HCT116 (cell line): ENCODE results near the gene FSCN2. TPM values are rescaled to one million over a fixed set of nuclear protein-coding genes. Genes with fewer than 3 reads are reported as not detected.
A peak's percentile ranks its signal among the peaks of the same experiment; 100 is the strongest.

ENCODE experiments used
- ATAC-seq: fragments of 200-7000 bp; cut with Tn5 transposase; 2 replicates; pipeline ENCODE4 v1.9.1; 2020; ENCODE audit warnings: mild to moderate bottlenecking, moderate library complexity
- BruUV-seq: library from RNA; stranded (reverse); fragments of 400-500 nt; replicated peaks from 2 replicates; lab custom pipeline; 2021; lab: Mats Ljungman, UMichigan
- CTCF ChIA-PET: fragments of 300-600 bp; sonication (Branson Sonifier 250); formaldehyde crosslinking; loops from one replicate; lab custom pipeline; 2021; ENCODE audit warnings: antibody characterized with exemption; lab: Charles Lee
- POLR2A ChIA-PET: fragments of 300-600, 350-600 bp; sonication (Branson Sonifier 250); formaldehyde crosslinking; loops from one replicate; lab custom pipeline; 2021; ENCODE audit warnings: antibody characterized with exemption; lab: Charles Lee
- RAD21 ChIA-PET, 2 experiments: fragments of 300-600 bp; sonication (Branson Sonifier 250); formaldehyde crosslinking; loops; one replicate each; lab custom pipeline; 2023; ENCODE audit warnings: low total read pairs in 2 of 2; ENCODE audit not compliant: uncharacterized antibody in 2 of 2, unreplicated experiment in 2 of 2, low non-redundant PET in 1 of 2; lab: Charles Lee
- DNase-seq: peaks from one replicate; pipeline ENCODE4 v3.0.0-alpha.2; 2010; ENCODE audit warnings: low read depth, low spot score
- H2AFZ ChIP-seq: fragments of 200-600 bp; shearing (Covaris generic), sonication (generic); 2 replicates; pipeline ENCODE4 v1.6.1; 2017; ENCODE audit warnings: low read depth, mixed run types, mixed read lengths, antibody characterized with exemption, low read length; ENCODE audit not compliant: poor library complexity, severe bottlenecking
- H3K27ac ChIP-seq: 2 replicates; pipeline ENCODE4 v1.5.1; 2012; ENCODE audit warnings: low read depth, low read length
- H3K27me3 ChIP-seq: fragments of 200-600 bp; sonication (generic); 2 replicates; pipeline ENCODE4 v1.6.1; 2016; ENCODE audit warnings: mixed run types, low read length, mixed read lengths; ENCODE audit not compliant: insufficient read depth
- H3K36me3 ChIP-seq, 2 experiments: fragments of 200-500 bp in 1 of 2; fragments of 200-600 bp in 1 of 2; sonication (Bioruptor generic) in 1 of 2; sonication (generic) in 1 of 2; 2 replicates each; pipeline versions ENCODE4 v1.5.1 to v1.6.1; 2014 to 2016; ENCODE audit warnings: low read length in 2 of 2, inconsistent platforms in 1 of 2, mixed read lengths in 1 of 2, mixed run types in 1 of 2; ENCODE audit not compliant: insufficient read depth in 2 of 2, control insufficient read depth in 1 of 2
- H3K4me1 ChIP-seq, 2 experiments: fragments of 200-600 bp in 1 of 2; sonication (generic) in 1 of 2; 2 replicates each; pipeline versions ENCODE4 v1.5.1 to v1.6.1; 2012 to 2017; ENCODE audit warnings: low read length in 2 of 2, inconsistent platforms in 1 of 2, mild to moderate bottlenecking in 1 of 2, mixed read lengths in 1 of 2, mixed run types in 1 of 2, moderate library complexity in 1 of 2; ENCODE audit not compliant: insufficient read depth in 2 of 2, control insufficient read depth in 1 of 2
- H3K4me2 ChIP-seq: fragments of 200-600 bp; sonication (generic); 2 replicates; pipeline ENCODE4 v1.6.1; 2017; ENCODE audit warnings: mixed run types, low read length, mixed read lengths
- H3K4me3 ChIP-seq, 2 experiments: fragments of 200-600 bp in 1 of 2; sonication (generic) in 1 of 2; replicated peaks in 1 of 2; 2 replicates each; pipeline ENCODE4 v1.5.1; 2011 to 2016; ENCODE audit warnings: low read length in 2 of 2, control low read depth in 1 of 2, low read depth in 1 of 2, mild to moderate bottlenecking in 1 of 2, mixed read lengths in 1 of 2, mixed run types in 1 of 2
- H3K79me2 ChIP-seq: fragments of 200-600 bp; sonication (generic); 2 replicates; pipeline ENCODE4 v1.6.1; 2017; ENCODE audit warnings: mild to moderate bottlenecking, mixed run types, low read length, moderate library complexity, mixed read lengths; ENCODE audit not compliant: insufficient read depth
- H3K9ac ChIP-seq: fragments of 200-600 bp; sonication (generic); 2 replicates; pipeline ENCODE4 v1.6.1; 2016; ENCODE audit warnings: low read length, mixed read lengths
- H3K9me2 ChIP-seq: fragments of 200-600 bp; sonication (generic), shearing (Covaris generic); 2 replicates; pipeline ENCODE4 v1.6.1; 2017; ENCODE audit warnings: mixed run types, mild to moderate bottlenecking, moderate library complexity; ENCODE audit not compliant: insufficient read depth
- H3K9me3 ChIP-seq, 2 experiments: fragments of 200-500 bp in 1 of 2; fragments of 200-600 bp in 1 of 2; sonication (Bioruptor generic) in 1 of 2; sonication (generic) in 1 of 2; 2 replicates each; pipeline ENCODE4 v1.6.1; 2014 to 2017; ENCODE audit warnings: low read length in 2 of 2, mixed read lengths in 2 of 2, inconsistent platforms in 1 of 2, low read depth in 1 of 2, mild to moderate bottlenecking in 1 of 2, mixed run types in 1 of 2, moderate library complexity in 1 of 2; ENCODE audit not compliant: control insufficient read depth in 1 of 2, insufficient read depth in 1 of 2
- H4K20me1 ChIP-seq: fragments of 200-600 bp; sonication (generic), shearing (Covaris generic); 2 replicates; pipeline ENCODE4 v1.6.1; 2017; ENCODE audit warnings: mixed run types, mild to moderate bottlenecking, moderate library complexity; ENCODE audit not compliant: insufficient read depth
- ELF1 ChIP-seq: IDR thresholded peaks from 2 replicates; pipeline ENCODE4 v1.6.1; 2012; ENCODE audit warnings: low read depth, borderline replicate concordance
- JUND ChIP-seq: IDR thresholded peaks from 2 replicates; pipeline ENCODE4 v1.6.1; 2012
- MAX ChIP-seq: IDR thresholded peaks from 2 replicates; pipeline ENCODE4 v1.6.1; 2012
- POLR2AphosphoS5 ChIP-seq: IDR thresholded peaks from 2 replicates; pipeline ENCODE4 v1.6.1; 2011; ENCODE audit warnings: mild to moderate bottlenecking, low read depth, low read length, moderate library complexity
- YY1 ChIP-seq: IDR thresholded peaks from 2 replicates; pipeline ENCODE4 v1.6.1; 2011; ENCODE audit warnings: low read length, low read depth, moderate library complexity, mild to moderate bottlenecking; ENCODE audit not compliant: insufficient replicate concordance; ENCODE audit errors: extremely low read depth
- intact Hi-C: fragments of 100-400 bp; cut with micrococcal nuclease; formaldehyde crosslinking; loops from 2 replicates; pipeline ENCODE4 v1.10.0; 2022
- total RNA-seq: library from RNA; stranded (reverse); gene quantifications from one replicate; pipeline ENCODE4 v1.2.1, GENCODE V29; 2021; ENCODE audit not compliant: unreplicated experiment
- TF ChIP-seq, protein P1 (sequence below): IDR thresholded peaks from 2 replicates; pipeline ENCODE4 v1.6.1; 2011; ENCODE audit warnings: mild to moderate bottlenecking, low read length, moderate library complexity; ENCODE audit not compliant: insufficient replicate concordance; ENCODE audit errors: extremely low read depth

FSCN2 gene
- total RNA-seq, 1 experiment from 2014 or later = 10.1 TPM

DNA sequence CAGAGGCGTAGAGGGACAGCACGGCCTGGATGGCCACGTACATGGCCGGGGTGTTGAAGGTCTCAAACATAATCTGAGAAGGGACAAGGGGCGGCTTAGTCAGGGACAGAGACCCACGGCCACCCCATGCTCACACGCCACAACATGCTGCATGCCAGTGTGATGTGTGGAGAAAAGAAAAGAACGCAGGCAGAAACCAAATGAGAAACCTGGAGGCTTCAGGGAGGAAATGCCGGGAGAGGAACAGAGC is 16.7 kb upstream of the FSCN2 start (continued):
- TF ChIP-seq MAX = no peak

DNA sequence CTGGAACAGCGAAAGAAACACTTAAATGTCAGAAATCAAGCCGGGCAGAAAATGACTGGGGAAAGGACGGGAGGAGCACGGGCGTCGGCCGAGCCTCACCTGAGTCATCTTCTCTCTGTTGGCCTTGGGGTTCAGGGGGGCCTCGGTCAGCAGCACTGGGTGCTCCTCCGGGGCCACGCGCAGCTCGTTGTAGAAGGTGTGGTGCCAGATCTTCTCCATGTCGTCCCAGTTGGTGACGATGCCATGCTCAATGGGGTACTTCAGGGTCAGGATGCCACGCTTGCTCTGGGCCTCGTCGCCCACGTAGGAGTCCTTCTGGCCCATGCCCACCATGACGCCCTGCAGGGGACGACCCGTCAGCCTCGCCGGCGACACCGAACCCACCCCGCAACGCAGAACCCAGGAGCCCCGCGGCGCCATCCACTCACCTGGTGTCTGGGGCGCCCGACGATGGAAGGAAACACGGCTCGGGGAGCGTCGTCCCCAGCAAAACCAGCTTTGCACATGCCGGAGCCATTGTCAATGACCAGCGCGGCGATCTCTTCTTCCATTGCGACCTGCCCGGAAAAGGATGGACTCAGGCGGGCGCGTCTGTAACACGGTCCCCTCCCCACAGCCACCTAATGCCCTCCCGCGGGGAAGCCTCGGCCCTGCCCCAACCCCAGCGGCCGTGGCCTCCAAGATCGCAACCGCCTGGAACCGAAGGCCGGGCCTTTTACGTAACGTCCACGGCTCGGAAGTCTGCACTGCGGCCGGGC is 16.2 kb upstream of the FSCN2 start:
- H3K9ac ChIP-seq = peak overlapping the region; percentile 90
- no peaks in the 10 kb centered on the region for H3K9me3 ChIP-seq
- TF ChIP-seq YY1 = no peak
- peak; percentile 81 for TF ChIP-seq POLR2AphosphoS5
- no peak for TF ChIP-seq ELF1
- TF ChIP-seq, protein P1, sequence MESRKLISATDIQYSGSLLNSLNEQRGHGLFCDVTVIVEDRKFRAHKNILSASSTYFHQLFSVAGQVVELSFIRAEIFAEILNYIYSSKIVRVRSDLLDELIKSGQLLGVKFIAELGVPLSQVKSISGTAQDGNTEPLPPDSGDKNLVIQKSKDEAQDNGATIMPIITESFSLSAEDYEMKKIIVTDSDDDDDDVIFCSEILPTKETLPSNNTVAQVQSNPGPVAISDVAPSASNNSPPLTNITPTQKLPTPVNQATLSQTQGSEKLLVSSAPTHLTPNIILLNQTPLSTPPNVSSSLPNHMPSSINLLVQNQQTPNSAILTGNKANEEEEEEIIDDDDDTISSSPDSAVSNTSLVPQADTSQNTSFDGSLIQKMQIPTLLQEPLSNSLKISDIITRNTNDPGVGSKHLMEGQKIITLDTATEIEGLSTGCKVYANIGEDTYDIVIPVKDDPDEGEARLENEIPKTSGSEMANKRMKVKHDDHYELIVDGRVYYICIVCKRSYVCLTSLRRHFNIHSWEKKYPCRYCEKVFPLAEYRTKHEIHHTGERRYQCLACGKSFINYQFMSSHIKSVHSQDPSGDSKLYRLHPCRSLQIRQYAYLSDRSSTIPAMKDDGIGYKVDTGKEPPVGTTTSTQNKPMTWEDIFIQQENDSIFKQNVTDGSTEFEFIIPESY = no peak
- no peak for TF ChIP-seq JUND
- ChIA-PET CTCF (no interaction called here), RAD21 (no interaction called here), POLR2A (interaction anchor here (0.6 to 2.4 kb wide), 16 partner anchors 9 to 216 kb away, joined by 3 to 12 read pairs (median 4); partner anchors contain the start of genes ARL16, BAHCC1, FAAP100 and FSCN2)
- H3K36me3 ChIP-seq = peaks cover 19 to 34% of the 10 kb centered on the region in 2 experiments
- H3K4me3 ChIP-seq = peak overlapping the region; percentile 85 to 96
- no peak for DNase-seq
- H3K4me2 ChIP-seq = peak overlapping the region; percentile 99
- H3K79me2 ChIP-seq = peaks cover 66% of the 10 kb centered on the region
- H4K20me1 ChIP-seq = peaks cover 35% of the 10 kb centered on the region; the same call in 1 of the 2 replicates
- peak overlapping the region; percentile 86 for H3K27ac ChIP-seq
- H2AFZ ChIP-seq = no peak overlapping the region
- no peaks in the 10 kb centered on the region for H3K27me3 ChIP-seq
- no peaks in the 10 kb centered on the region for H3K9me2 ChIP-seq
- intact Hi-C loops = no loop called here
- peak; percentile 1; the same call in 1 of the 2 replicates for ATAC-seq
- BruUV-seq = TSS peak; percentile 70
- peaks cover 23 to 69% of the 10 kb centered on the region in 2 experiments for H3K4me1 ChIP-seq
